H1 (cell line): ENCODE data around the gene PRR5. TPM values are rescaled to one million over a fixed set of nuclear protein-coding genes. Genes with fewer than 3 reads are reported as not detected.

ENCODE experiments used
- CTCF ChIA-PET: fragments of 300-600 bp; sonication (Branson Sonifier 250); formaldehyde crosslinking; loops from one replicate; lab custom pipeline; 2021; ENCODE audit not compliant: partially characterized antibody; lab: Charles Lee
- POLR2A ChIA-PET: fragments of 300-600 bp; sonication (Branson Sonifier 250); formaldehyde crosslinking; loops from one replicate; lab custom pipeline; 2021; ENCODE audit warnings: inconsistent platforms; ENCODE audit not compliant: partially characterized antibody; lab: Charles Lee
- DNase-seq, 2 experiments: peaks; one replicate each; pipeline versions ENCODE4 v3.0.0 to v3.0.0-alpha.2; 2010 to 2022; ENCODE audit warnings: low spot score in 2 of 2, low read depth in 1 of 2, mixed read lengths in 1 of 2
- FAIRE-seq: peaks from 2 replicates; lab custom pipeline; 2011; peaks lifted over from hg19 to GRCh38; lab: Jason Lieb, UNC
- H2AFZ ChIP-seq: 2 replicates; pipeline ENCODE4 v1.8.1; 2012; ENCODE audit warnings: low read length, inconsistent platforms
- H2AK5ac ChIP-seq: 2 replicates; pipeline ENCODE4 v1.6.1; 2013; ENCODE audit warnings: low read depth, low read length
- H2BK120ac ChIP-seq: replicated peaks from 2 replicates; pipeline ENCODE3; 2013; ENCODE audit warnings: low read depth, low read length, inconsistent platforms
- H2BK12ac ChIP-seq: 2 replicates; pipeline ENCODE4 v1.6.1; 2013; ENCODE audit warnings: low read depth, low read length
- H2BK15ac ChIP-seq: 2 replicates; pipeline ENCODE4 v1.6.1; 2013; ENCODE audit warnings: low read length
- H2BK20ac ChIP-seq: 2 replicates; pipeline ENCODE4 v1.6.1; 2013; ENCODE audit warnings: low read length
- H2BK5ac ChIP-seq: 2 replicates; pipeline ENCODE4 v1.6.1; 2013; ENCODE audit warnings: low read depth, low read length
- H3K14ac ChIP-seq: 2 replicates; pipeline ENCODE4 v1.6.1; 2013; ENCODE audit warnings: inconsistent platforms; ENCODE audit not compliant: insufficient read length
- H3K18ac ChIP-seq: 2 replicates; pipeline ENCODE4 v1.6.1; 2013; ENCODE audit warnings: low read length; ENCODE audit errors: extremely low read depth
- H3K23ac ChIP-seq: 2 replicates; pipeline ENCODE4 v1.6.1; 2013; ENCODE audit warnings: inconsistent platforms; ENCODE audit not compliant: insufficient read length
- H3K23me2 ChIP-seq: 2 replicates; pipeline ENCODE4 v1.6.1; 2013; ENCODE audit warnings: low read depth, low read length
- H3K27ac ChIP-seq: 2 replicates; pipeline ENCODE4 v1.6.1; 2011; ENCODE audit warnings: low read depth, low read length, inconsistent platforms
- H3K27me3 ChIP-seq, 4 experiments: replicated peaks in 1 of 4; 1 replicate in 1 of 4; 2 replicates in 3 of 4; pipeline versions ENCODE4 v1.6.1 to v1.8.1; 2011 to 2013; ENCODE audit warnings: low read length in 3 of 4, mild to moderate bottlenecking in 3 of 4, inconsistent platforms in 2 of 4, mixed read lengths in 2 of 4, moderate library complexity in 1 of 4; ENCODE audit not compliant: control insufficient read depth in 3 of 4, insufficient read depth in 3 of 4; ENCODE audit errors: extremely low read depth in 1 of 4
- H3K36me3 ChIP-seq, 4 experiments: 2 replicates each; pipeline versions ENCODE4 v1.6.1 to v1.8.1; 2011 to 2013; ENCODE audit warnings: mild to moderate bottlenecking in 4 of 4, low read length in 3 of 4, moderate library complexity in 2 of 4, control low read depth in 1 of 4, inconsistent platforms in 1 of 4; ENCODE audit not compliant: insufficient read depth in 4 of 4, control insufficient read depth in 2 of 4
- H3K4ac ChIP-seq: replicated peaks from 2 replicates; pipeline ENCODE3; 2013; ENCODE audit warnings: low read length, low read depth, mixed read lengths, inconsistent platforms; ENCODE audit not compliant: insufficient read length
- H3K4me1 ChIP-seq, 4 experiments: replicated peaks in 1 of 4; 1 replicate in 1 of 4; 2 replicates in 3 of 4; pipeline versions ENCODE4 v1.6.1 to v1.8.1; 2011 to 2013; ENCODE audit warnings: low read length in 3 of 4, inconsistent platforms in 2 of 4, mixed read lengths in 1 of 4; ENCODE audit not compliant: insufficient read depth in 4 of 4, control insufficient read depth in 3 of 4
- H3K4me2 ChIP-seq, 2 experiments: 2 replicates each; pipeline versions ENCODE4 v1.6.1 to v1.8.1; 2011 to 2013; ENCODE audit warnings: low read depth in 2 of 2, low read length in 2 of 2, control low read depth in 1 of 2, inconsistent platforms in 1 of 2, mild to moderate bottlenecking in 1 of 2; ENCODE audit not compliant: insufficient read depth in 1 of 2
- H3K4me3 ChIP-seq, 4 experiments: fragments of 200-600, 300-600 bp in 1 of 4; sonication (generic), shearing (Covaris generic), sonication (Bioruptor Twin) in 1 of 4; 2 replicates each; pipeline versions ENCODE4 v1.5.1 to v1.8.1; 2011 to 2016; ENCODE audit warnings: low read length in 4 of 4, low read depth in 3 of 4, control low read depth in 2 of 4, inconsistent platforms in 2 of 4, mild to moderate bottlenecking in 2 of 4, mixed read lengths in 1 of 4, moderate library complexity in 1 of 4; ENCODE audit not compliant: insufficient read depth in 2 of 4; ENCODE audit errors: extremely low read depth in 1 of 4
- H3K56ac ChIP-seq: replicated peaks from 2 replicates; pipeline ENCODE3; 2013; ENCODE audit warnings: low read depth, mild to moderate bottlenecking, mixed read lengths, low read length, inconsistent platforms; ENCODE audit not compliant: insufficient read length
- H3K79me1 ChIP-seq: 2 replicates; pipeline ENCODE4 v1.6.1; 2013; ENCODE audit warnings: low read depth, low read length, control low read depth
- H3K79me2 ChIP-seq, 2 experiments: 2 replicates each; pipeline versions ENCODE4 v1.6.1 to v1.8.1; 2012 to 2013; ENCODE audit warnings: low read length in 2 of 2, mild to moderate bottlenecking in 2 of 2, inconsistent platforms in 1 of 2; ENCODE audit not compliant: insufficient read depth in 2 of 2, control insufficient read depth in 1 of 2
- H3K9ac ChIP-seq, 4 experiments: replicated peaks in 1 of 4; 1 replicate in 1 of 4; 2 replicates in 3 of 4; pipeline versions ENCODE4 v1.6.1 to v1.8.1; 2011 to 2013; ENCODE audit warnings: low read depth in 3 of 4, low read length in 3 of 4, control low read depth in 2 of 4, mild to moderate bottlenecking in 2 of 4, moderate library complexity in 2 of 4, inconsistent platforms in 1 of 4; ENCODE audit errors: extremely low read depth in 1 of 4
- H3K9me3 ChIP-seq, 2 experiments: 2 replicates each; pipeline versions ENCODE4 v1.6.1 to v1.8.1; 2012 to 2013; ENCODE audit warnings: mild to moderate bottlenecking in 2 of 2, moderate library complexity in 2 of 2, control low read depth in 1 of 2, inconsistent platforms in 1 of 2, low read depth in 1 of 2, low read length in 1 of 2, mixed read lengths in 1 of 2; ENCODE audit not compliant: insufficient read depth in 2 of 2
- H4K20me1 ChIP-seq, 2 experiments: replicated peaks in 1 of 2; 2 replicates each; pipeline versions ENCODE3 to v1.8.1; 2011 to 2013; ENCODE audit warnings: inconsistent platforms in 2 of 2, low read length in 2 of 2, mild to moderate bottlenecking in 1 of 2; ENCODE audit not compliant: insufficient read depth in 2 of 2, control insufficient read depth in 1 of 2
- H4K5ac ChIP-seq: 2 replicates; pipeline ENCODE4 v1.6.1; 2013; ENCODE audit warnings: low read length, low read depth, mixed read lengths, inconsistent platforms; ENCODE audit not compliant: insufficient read length
- H4K8ac ChIP-seq: 2 replicates; pipeline ENCODE4 v1.8.0; 2013; ENCODE audit warnings: mild to moderate bottlenecking, moderate library complexity, low read length, inconsistent platforms; ENCODE audit not compliant: insufficient read depth; ENCODE audit errors: extremely low read depth
- H4K91ac ChIP-seq: replicated peaks from 2 replicates; pipeline ENCODE3; 2013; ENCODE audit warnings: low read length, mixed read lengths, inconsistent platforms; ENCODE audit not compliant: insufficient read length
- CHD2 ChIP-seq: IDR thresholded peaks from 2 replicates; pipeline ENCODE4 v1.6.1; 2012; ENCODE audit warnings: low read length, improper control_type of control experiment
- HDAC6 ChIP-seq: IDR thresholded peaks from one replicate; pipeline ENCODE4 v1.7.1; 2012; ENCODE audit warnings: low read depth, mild to moderate bottlenecking, inconsistent platforms, low read length, moderate library complexity
- TAF1 ChIP-seq: IDR thresholded peaks from 2 replicates; pipeline ENCODE4 v1.6.1; 2011; ENCODE audit warnings: mild to moderate bottlenecking, low read depth, low read length
- TEAD4 ChIP-seq: IDR thresholded peaks from 2 replicates; pipeline ENCODE4 v1.6.1; 2012; ENCODE audit warnings: low read depth, low read length, inconsistent platforms, mixed read lengths
- WGBS, 2 experiments: shearing (Covaris generic) in 1 of 2; methylation state at CpG; one replicate each; pipeline versions ENCODE4 v1.1.6 to v1.1.7; 2013 to 2015; ENCODE audit warnings: low lambda C conversion rate in 2 of 2, mixed read lengths in 2 of 2, inconsistent platforms in 1 of 2, low coverage in 1 of 2, missing lambda C conversion rate in 1 of 2; ENCODE audit not compliant: insufficient replicate concordance in 2 of 2, insufficient coverage in 1 of 2, insufficient read length in 1 of 2; ENCODE audit errors: extremely low coverage in 1 of 2, missing lambda C conversion rate in 1 of 2; 5-methylcytosine and 5-hydroxymethylcytosine counted together
- polyA plus RNA-seq, 7 experiments: library from polyadenylated mRNA; depleted of rRNA in 3 of 7; stranded (reverse) in 5 of 7; unstranded in 2 of 7; fragments of >200 nt in 5 of 7; fragments of 200-250 nt in 2 of 7; gene quantifications; 1 replicate in 5 of 7; 2 replicates in 1 of 7; 4 replicates in 1 of 7; pipeline versions ENCODE4 v1.2.1 to v1.2.3, GENCODE V29; 2011 to 2013; ENCODE audit warnings: missing spikeins in 2 of 7, mixed read lengths in 2 of 7
- total RNA-seq: library from RNA; stranded (reverse); fragmentation: NEBNext Ultra II Directional; extraction: Animal tissue kit (Norgen Biotek cat#: 25700); gene quantifications from 2 replicates; pipeline ENCODE4 v1.2.1, GENCODE V29; 2021
- TF ChIP-seq, protein P1 (sequence below): IDR thresholded peaks from 2 replicates; pipeline ENCODE4 v1.6.1; 2012; ENCODE audit warnings: low read length, inconsistent platforms

Gene PRR5
- total and polyA plus RNA-seq, 2 of the 8 experiments (the other 6 are each of a cell fraction or from before 2014, with no cell fraction given), result 16.5 to 25.7 TPM

DNA sequence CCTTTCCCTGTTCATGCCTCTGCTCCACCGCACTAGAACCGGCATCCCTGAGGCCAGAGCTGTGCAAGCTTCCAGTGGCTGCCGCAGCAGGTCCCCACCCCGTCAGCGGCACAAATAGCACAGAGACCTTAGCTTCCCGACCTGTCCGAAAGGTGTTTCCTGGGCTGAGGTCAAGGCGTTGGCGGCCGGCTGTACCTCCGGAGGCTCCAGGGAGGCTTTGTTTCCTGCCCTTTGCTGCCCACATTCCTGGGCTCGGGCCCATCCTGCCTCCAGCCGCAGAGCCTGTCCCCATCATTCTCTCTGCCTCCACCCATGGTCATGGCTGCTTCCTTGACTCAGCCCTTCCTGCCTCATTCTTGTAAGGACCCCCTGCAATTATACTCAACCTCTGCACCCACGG is 81.6 kb downstream of the PRR5 start:
- TF ChIP-seq, protein P1, sequence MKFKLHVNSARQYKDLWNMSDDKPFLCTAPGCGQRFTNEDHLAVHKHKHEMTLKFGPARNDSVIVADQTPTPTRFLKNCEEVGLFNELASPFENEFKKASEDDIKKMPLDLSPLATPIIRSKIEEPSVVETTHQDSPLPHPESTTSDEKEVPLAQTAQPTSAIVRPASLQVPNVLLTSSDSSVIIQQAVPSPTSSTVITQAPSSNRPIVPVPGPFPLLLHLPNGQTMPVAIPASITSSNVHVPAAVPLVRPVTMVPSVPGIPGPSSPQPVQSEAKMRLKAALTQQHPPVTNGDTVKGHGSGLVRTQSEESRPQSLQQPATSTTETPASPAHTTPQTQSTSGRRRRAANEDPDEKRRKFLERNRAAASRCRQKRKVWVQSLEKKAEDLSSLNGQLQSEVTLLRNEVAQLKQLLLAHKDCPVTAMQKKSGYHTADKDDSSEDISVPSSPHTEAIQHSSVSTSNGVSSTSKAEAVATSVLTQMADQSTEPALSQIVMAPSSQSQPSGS, result no peak
- TF ChIP-seq TAF1 (no peak), CHD2 (no peak), TEAD4 (0 out of 2 replicates have a peak, but pooled peaks have one; percentile 11), HDAC6 (no peak)
- no peak overlapping the region for H2AK5ac ChIP-seq
- no peaks in the 10 kb centered on the region for H3K23me2 ChIP-seq
- H3K56ac ChIP-seq, result no peak overlapping the region
- H3K9me3 ChIP-seq, result no peaks in the 10 kb centered on the region
- POLR2A ChIA-PET, result interaction anchor here (1.9 kb wide), 1 partner anchor 11 kb away, joined by 5 read pairs; no protein-coding TSS in a partner anchor
- H3K4me2 ChIP-seq, result no peak overlapping the region
- peaks cover 3% of the 10 kb centered on the region; the same call in 1 of the 2 replicates for H3K79me1 ChIP-seq
- DNase-seq (no peak), FAIRE-seq (no peak)
- CTCF ChIA-PET, result interaction anchor here (1.2 kb wide), 1 partner anchor 24 kb away, joined by 3 read pairs; no protein-coding TSS in a partner anchor
- H2BK20ac ChIP-seq, result no peak overlapping the region
- 0 out of 2 replicates have a peak overlapping the region, but pooled peaks have one; percentile 9 for H2BK5ac ChIP-seq
- H4K8ac ChIP-seq, result peak overlapping the region; percentile 65
- no peak overlapping the region for H3K27ac ChIP-seq
- H2AFZ ChIP-seq, result no peak overlapping the region
- no peak overlapping the region for H3K4me3 ChIP-seq
- no peak overlapping the region for H4K91ac ChIP-seq
- H3K14ac ChIP-seq, result no peak overlapping the region
- no peak overlapping the region for H2BK120ac ChIP-seq
- peaks cover 0 to 5% of the 10 kb centered on the region in 2 experiments for H4K20me1 ChIP-seq
- H3K79me2 ChIP-seq, result peaks cover 0 to 2% of the 10 kb centered on the region in 2 experiments; a peak in 1 of 4 replicates
- no peak overlapping the region for H3K18ac ChIP-seq
- H3K9ac ChIP-seq, result no peak overlapping the region
- H3K27me3 ChIP-seq, result no peaks in the 10 kb centered on the region
- no peak overlapping the region for H3K23ac ChIP-seq
- H2BK12ac ChIP-seq, result peak overlapping the region; percentile 39; the same call in 1 of the 2 replicates
- peaks cover 0 to 9% (median under 1%) of the 10 kb centered on the region in 4 experiments; a peak in 2 of 8 replicates for H3K36me3 ChIP-seq
- no peak overlapping the region for H3K4ac ChIP-seq
- peaks cover 0 to 11% (median 5%) of the 10 kb centered on the region in 4 experiments; a peak in 4 of 7 replicates for H3K4me1 ChIP-seq
- WGBS, 2 experiments, result 75% methylated on average over 14 of the region's 14 CpGs; no CpG with 5 or more reads in 1 of the 2 experiments
- no peak overlapping the region for H4K5ac ChIP-seq
- H2BK15ac ChIP-seq, result no peak overlapping the region
